Mucosa of rectum (tissue), 2 donors: ENCODE data around the gene NPEPPS.

Source experiments
- H3K27ac ChIP-seq, 2 donors: one replicate each; pipeline ENCODE4 v1.7.0; 2013; ENCODE audit warnings: inconsistent platforms in 2 of 2, low read depth in 2 of 2, low read length in 2 of 2
- H3K27me3 ChIP-seq, 2 donors: one replicate each; pipeline ENCODE4 v1.7.0; 2013; ENCODE audit warnings: low read length in 2 of 2; ENCODE audit not compliant: control insufficient read depth in 2 of 2, insufficient read depth in 2 of 2
- H3K36me3 ChIP-seq, 2 donors: one replicate each; pipeline ENCODE4 v1.7.0; 2013; ENCODE audit warnings: low read length in 2 of 2; ENCODE audit not compliant: control insufficient read depth in 2 of 2, insufficient read depth in 2 of 2
- H3K4me1 ChIP-seq, 2 donors: one replicate each; pipeline ENCODE4 v1.7.0; 2013; ENCODE audit warnings: low read length in 2 of 2, mild to moderate bottlenecking in 1 of 2; ENCODE audit not compliant: control insufficient read depth in 2 of 2, insufficient read depth in 2 of 2
- H3K4me3 ChIP-seq, 2 donors: one replicate each; pipeline ENCODE4 v1.7.0; 2013; ENCODE audit warnings: low read length in 2 of 2
- H3K9ac ChIP-seq, 2 donors: one replicate each; pipeline ENCODE4 v1.7.0; 2013; ENCODE audit warnings: low read length in 2 of 2, low read depth in 1 of 2, mild to moderate bottlenecking in 1 of 2
- H3K9me3 ChIP-seq, 2 donors: one replicate each; pipeline ENCODE4 v1.7.0; 2013; ENCODE audit warnings: low read length in 2 of 2; ENCODE audit not compliant: control insufficient read depth in 2 of 2
- donor health status: healthy.
- donor health status: Normal muscosa, but diverticular disease.

Gene NPEPPS

GRCh38 chr17:47605011-47605410 is 74.1 kb downstream of the NPEPPS start:
- H3K9ac ChIP-seq = no peak overlapping the region
- no peaks in the 10 kb centered on the region for H3K9me3 ChIP-seq
- H3K4me3 ChIP-seq = no peak overlapping the region
- no peaks in the 10 kb centered on the region for H3K27me3 ChIP-seq
- no peaks in the 10 kb centered on the region for H3K4me1 ChIP-seq
- no peak overlapping the region for H3K27ac ChIP-seq
- H3K36me3 ChIP-seq = peaks cover 48 to 64% of the 10 kb centered on the region in 2 donors

GRCh38 chr17:47607481-47607880 is 76.6 kb downstream of the NPEPPS start:
- Histone ChIP-seq H3K9ac (no peak overlapping the region), H3K36me3 (peaks cover 34 to 54% of the 10 kb centered on the region in 2 donors)

GRCh38 chr17:47611372-47612350 is 80.8 kb downstream of the NPEPPS start:
- Histone ChIP-seq H3K9ac (no peak overlapping the region), H3K27ac (no peak overlapping the region), H3K36me3 (peaks cover 28 to 42% of the 10 kb centered on the region in 2 donors), H3K4me3 (no peak overlapping the region), H3K4me1 (no peaks in the 10 kb centered on the region), H3K9me3 (no peaks in the 10 kb centered on the region), H3K27me3 (no peaks in the 10 kb centered on the region)

More at GRCh38 chr17:47607481-47607880, 76.6 kb downstream of the NPEPPS start:
- no peaks in the 10 kb centered on the region for H3K4me1 ChIP-seq
- H3K9me3 ChIP-seq = no peaks in the 10 kb centered on the region
- H3K4me3 ChIP-seq = no peak overlapping the region
- no peaks in the 10 kb centered on the region for H3K27me3 ChIP-seq
- no peak overlapping the region for H3K27ac ChIP-seq

- H3K4me1 ChIP-seq = no peaks in the 10 kb centered on the region
- peaks cover 45 to 48% of the 10 kb centered on the region in 2 donors for H3K36me3 ChIP-seq
- no peaks in the 10 kb centered on the region for H3K27me3 ChIP-seq
- no peak overlapping the region for H3K9ac ChIP-seq
- no peak overlapping the region for H3K4me3 ChIP-seq
- H3K27ac ChIP-seq = no peak overlapping the region
- H3K9me3 ChIP-seq = no peaks in the 10 kb centered on the region
Measured at GRCh38 chr17:47615766-47616424, 85.0 kb downstream of the NPEPPS start.

- Histone ChIP-seq H3K27me3 (no peaks in the 10 kb centered on the region), H3K4me1 (no peaks in the 10 kb centered on the region), H3K36me3 (peaks cover 53 to 60% of the 10 kb centered on the region in 2 donors), H3K9me3 (no peaks in the 10 kb centered on the region), H3K4me3 (no peak overlapping the region), H3K27ac (no peak overlapping the region), H3K9ac (no peak overlapping the region)
Measured at GRCh38 chr17:47618410-47618809, 87.5 kb downstream of the NPEPPS start.

GRCh38 chr17:47620503-47621245 is 89.8 kb downstream of the NPEPPS start:
- Histone ChIP-seq H3K36me3 (peaks cover 44 to 50% of the 10 kb centered on the region in 2 donors), H3K27ac (no peak overlapping the region), H3K4me1 (no peaks in the 10 kb centered on the region), H3K27me3 (no peaks in the 10 kb centered on the region), H3K4me3 (no peak overlapping the region), H3K9me3 (no peaks in the 10 kb centered on the region), H3K9ac (no peak overlapping the region)

GRCh38 chr17:47621293-47622179 is 90.6 kb downstream of the NPEPPS start:
- peaks cover 44 to 48% of the 10 kb centered on the region in 2 donors for H3K36me3 ChIP-seq
- no peak overlapping the region for H3K4me3 ChIP-seq
- H3K9ac ChIP-seq = no peak overlapping the region
- no peak overlapping the region for H3K27ac ChIP-seq
- H3K27me3 ChIP-seq = no peaks in the 10 kb centered on the region
- no peaks in the 10 kb centered on the region for H3K4me1 ChIP-seq
- no peaks in the 10 kb centered on the region for H3K9me3 ChIP-seq

GRCh38 chr17:47622180-47622549 is 91.3 kb downstream of the NPEPPS start:
- no peaks in the 10 kb centered on the region for H3K9me3 ChIP-seq
- no peaks in the 10 kb centered on the region for H3K4me1 ChIP-seq
- no peak overlapping the region for H3K9ac ChIP-seq
- peaks cover 42 to 46% of the 10 kb centered on the region in 2 donors for H3K36me3 ChIP-seq
- H3K27me3 ChIP-seq = no peaks in the 10 kb centered on the region
- H3K27ac ChIP-seq = no peak overlapping the region
- H3K4me3 ChIP-seq = no peak overlapping the region

GRCh38 chr17:47624727-47625068 is 93.8 kb downstream of the NPEPPS start:
- H3K27me3 ChIP-seq = no peaks in the 10 kb centered on the region
- no peaks in the 10 kb centered on the region for H3K4me1 ChIP-seq
- peaks cover 27 to 28% of the 10 kb centered on the region in 2 donors for H3K36me3 ChIP-seq
- no peak overlapping the region for H3K4me3 ChIP-seq
- H3K9ac ChIP-seq = no peak overlapping the region
- no peak overlapping the region for H3K27ac ChIP-seq
- H3K9me3 ChIP-seq = no peaks in the 10 kb centered on the region
